Measurements from ENCODE around the gene PSMC5. TPM values are rescaled to one million over a fixed set of nuclear protein-coding genes. Genes with fewer than 3 reads are reported as not detected.
"Not testable (repeated sequence)": the region's sequence is repeated elsewhere in the genome, so short reads cannot be mapped to it uniquely, and the experiment has no call there.

PSMC5 gene
- polyA plus RNA-seq, 5 donors = 130 to 146 (median 142) TPM

DNA sequence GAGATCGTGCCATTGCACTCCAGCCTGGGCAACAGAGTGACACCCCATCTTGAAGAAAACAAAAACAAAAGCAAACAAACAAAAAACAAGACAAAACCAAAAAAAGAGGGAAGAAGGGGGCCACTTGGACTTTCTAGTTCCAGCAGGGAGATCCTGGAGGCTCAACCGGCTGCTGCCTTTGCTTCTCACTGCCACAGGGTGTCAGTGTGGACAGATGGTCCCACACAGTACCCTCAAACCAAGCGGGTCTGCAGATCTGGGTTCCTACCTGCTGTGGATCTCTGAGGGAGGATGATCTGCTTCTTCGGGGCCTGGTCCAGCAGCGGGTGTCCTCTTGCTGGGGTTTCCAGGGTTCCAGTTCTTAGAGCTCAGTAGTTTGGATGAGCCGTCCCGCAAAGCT is 39.4 kb downstream of the PSMC5 start:
- DNase-seq = not testable (repeated sequence)

DNA sequence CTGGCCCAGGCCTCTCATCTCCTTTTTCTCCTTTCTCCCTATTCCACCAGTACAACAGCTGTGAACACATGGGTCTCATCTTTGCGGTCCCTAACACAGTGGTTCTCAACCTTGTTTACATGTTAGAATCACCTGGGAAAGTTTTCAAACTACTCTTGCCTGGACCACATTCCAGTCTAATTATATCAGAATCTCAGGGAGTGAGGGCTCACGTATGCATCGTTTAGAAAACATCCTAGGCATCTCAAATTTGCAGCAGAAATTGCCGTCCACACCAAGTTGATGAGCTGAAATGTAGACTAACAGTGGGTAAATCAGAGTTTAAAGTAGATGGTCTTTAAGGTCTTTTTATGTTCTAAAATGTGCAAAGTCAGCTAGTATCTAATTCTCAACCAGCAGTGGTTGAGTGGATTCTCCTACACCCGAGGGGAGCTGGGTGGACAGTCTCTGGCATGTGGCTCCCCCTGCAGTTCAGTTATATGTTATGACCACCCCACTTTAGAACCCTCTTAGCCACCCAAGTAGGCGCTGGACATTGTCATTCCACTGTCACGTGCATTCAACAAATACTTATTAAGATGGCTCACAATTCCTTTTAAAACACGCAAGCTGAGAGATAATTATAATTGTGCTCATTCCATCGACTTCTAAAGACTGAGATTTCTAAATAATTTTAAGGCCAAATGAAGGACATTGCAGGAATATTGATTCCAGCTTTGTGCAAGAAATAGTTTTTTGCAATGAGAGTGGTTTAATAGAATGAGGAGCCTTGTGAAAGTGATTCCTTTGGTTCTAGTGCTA is 42.5 kb downstream of the PSMC5 start:
- DNase-seq = not testable (repeated sequence)

GRCh38 chr17:63870292-63870665 is 43.0 kb downstream of the PSMC5 start:
- not testable (repeated sequence) for DNase-seq

DNA sequence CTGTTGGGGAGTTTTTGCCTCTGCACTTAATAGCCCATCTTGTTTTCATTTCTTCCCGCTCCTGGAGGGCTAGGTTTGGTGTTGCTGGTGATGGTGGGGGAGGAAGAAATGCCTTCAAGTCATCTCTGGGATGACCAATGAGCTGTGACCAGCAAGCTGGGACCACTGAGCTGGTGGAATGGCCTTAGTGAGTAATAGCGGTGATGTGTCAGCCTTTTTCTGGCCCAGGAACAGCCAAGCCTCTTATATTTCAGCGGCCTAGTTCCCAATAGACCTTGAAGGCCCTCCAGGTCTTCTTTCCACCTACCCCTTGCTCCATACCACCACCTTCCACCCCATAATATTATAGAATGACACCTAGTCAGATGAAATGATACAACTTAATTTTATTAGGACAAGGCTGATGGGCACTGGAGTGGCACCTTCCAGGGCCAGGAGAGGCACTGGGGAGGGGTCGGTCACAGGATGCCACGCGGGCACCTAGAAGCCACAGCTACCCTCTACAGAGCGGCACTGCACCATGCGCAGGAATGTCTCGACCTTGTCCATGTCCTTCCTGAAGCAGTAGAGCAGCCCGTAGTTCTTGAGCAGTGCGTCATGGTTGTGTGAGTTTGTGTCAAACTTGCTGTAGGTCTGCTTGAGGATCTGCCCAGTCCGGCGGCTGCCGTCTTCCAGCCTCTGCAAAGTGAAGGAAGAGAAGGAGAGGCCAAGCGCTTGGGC is 44.6 kb downstream of the PSMC5 start:
- DNase-seq = not testable (repeated sequence)

- DNase-seq = not testable (repeated sequence)
Observed at GRCh38 chr17:63873577-63873976, 46.3 kb downstream of the PSMC5 start, which contains the start of gene CSH2. CSH2 (minus strand) TSS chr17:63873677; CDS start chr17:63873614, 63 bp downstream.

DNA sequence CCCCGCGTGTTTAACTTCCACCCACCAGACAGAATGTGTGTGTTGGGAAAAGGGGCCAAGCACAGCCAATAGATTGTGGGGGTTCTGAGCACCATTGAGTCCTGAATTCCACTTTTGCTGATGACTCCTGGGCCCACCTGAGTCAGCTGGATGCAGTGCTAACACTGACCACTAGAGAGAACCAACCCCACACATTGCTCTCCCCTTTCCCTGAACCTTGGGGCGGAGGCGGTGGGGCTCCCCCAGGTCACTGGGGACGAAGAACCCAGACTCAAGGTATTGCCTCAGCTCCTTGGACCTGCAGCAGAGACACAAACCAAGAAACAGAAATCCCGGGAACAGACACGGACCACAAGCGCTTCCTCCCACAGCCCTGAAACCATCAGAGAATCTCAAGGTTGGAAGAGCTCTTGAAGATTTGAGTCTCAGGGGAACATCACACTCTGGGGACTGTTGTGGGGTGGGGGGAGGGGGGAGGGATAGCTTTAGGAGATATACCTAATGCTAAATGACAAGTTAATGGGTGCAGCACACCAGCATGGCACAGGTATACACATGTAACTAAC is 46.9 kb downstream of the PSMC5 start:
- DNase-seq = not testable (repeated sequence)

DNA sequence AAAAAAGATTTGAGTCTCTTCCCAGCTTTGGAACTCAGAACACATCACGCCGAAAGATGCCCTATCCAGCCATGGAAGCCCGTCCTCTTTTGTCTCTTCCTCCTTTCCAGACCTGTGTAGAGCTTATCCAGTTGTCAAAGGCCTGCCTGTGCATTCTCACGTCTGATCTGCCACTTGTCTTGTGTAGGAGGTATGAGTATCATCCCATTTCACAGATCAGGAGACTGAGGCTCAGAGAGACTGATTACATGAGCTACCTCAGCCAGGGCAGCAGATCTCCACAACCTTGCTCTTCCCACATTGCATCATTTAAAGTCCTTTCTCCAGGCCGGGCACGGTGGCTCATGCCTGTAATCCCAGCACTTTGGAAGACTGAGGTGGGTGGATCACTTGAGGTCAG is 47.5 kb downstream of the PSMC5 start:
- DNase-seq = not testable (repeated sequence)

- DNase-seq = not testable (repeated sequence)
Observed at GRCh38 chr17:63878413-63878812, 51.2 kb downstream of the PSMC5 start.

DNA sequence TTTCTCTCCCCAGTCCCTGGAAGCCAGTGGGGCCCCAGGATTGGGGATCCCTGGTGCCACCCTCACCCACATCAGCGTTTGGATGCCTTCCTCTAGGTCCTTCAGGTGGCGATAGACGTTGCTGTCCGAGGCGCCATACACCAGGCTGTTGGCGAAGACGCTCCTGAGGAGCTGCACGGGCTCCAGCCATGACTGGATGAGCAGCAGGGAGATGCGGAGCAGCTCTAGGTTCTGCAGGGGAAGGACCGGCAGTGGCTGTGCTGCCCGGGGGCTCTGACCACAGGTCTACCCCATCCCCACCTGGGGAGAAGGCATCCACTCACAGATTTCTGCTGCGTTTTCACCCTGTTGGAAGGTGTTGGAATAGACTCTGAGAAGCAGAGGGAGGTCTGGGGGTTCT is 53.5 kb downstream of the PSMC5 start:
- DNase-seq = no peak

GRCh38 chr17:63881337-63881736 is 54.1 kb downstream of the PSMC5 start:
- DNase-seq = not testable (repeated sequence)

Other genes starting within 250 kb of the PSMC5 start
- gene TACO1, start 226.5 kb upstream of the PSMC5 start, polyA plus RNA-seq (ENCODE audit: insufficient read depth in 1 of 5, insufficient read length in 5 of 5, low replicate concordance in 1 of 5) = 10 to 100 TPM; 16.1 to 19.2 (median 16.8) TPM
- 10 to 100 TPM; 36.3 to 43.0 (median 39.9) TPM for gene MAP3K3, start 205.0 kb upstream of the PSMC5 start, polyA plus RNA-seq (ENCODE audit: insufficient read depth in 1 of 5, insufficient read length in 5 of 5, low replicate concordance in 1 of 5)
- gene LIMD2, start 127.3 kb upstream of the PSMC5 start, polyA plus RNA-seq (ENCODE audit: insufficient read depth in 1 of 5, insufficient read length in 5 of 5, low replicate concordance in 1 of 5) = 10 to 100 TPM; 26.0 to 49.7 (median 33.7) TPM
- gene STRADA, start 85.6 kb upstream of the PSMC5 start, polyA plus RNA-seq (ENCODE audit: insufficient read depth in 1 of 5, insufficient read length in 5 of 5, low replicate concordance in 1 of 5) = 10 to 100 TPM; 66.2 to 89.5 (median 75.1) TPM
- 100 to 1,000 TPM in 1 of 5 donors, 10 to 100 TPM in 4; 79.7 to 107 (median 85.9) TPM for gene CCDC47, start 53.8 kb upstream of the PSMC5 start, polyA plus RNA-seq (ENCODE audit: insufficient read depth in 1 of 5, insufficient read length in 5 of 5, low replicate concordance in 1 of 5)
- gene DDX42, start 53.3 kb upstream of the PSMC5 start, polyA plus RNA-seq (ENCODE audit: insufficient read depth in 1 of 5, insufficient read length in 5 of 5, low replicate concordance in 1 of 5) = 100 to 1,000 TPM; 169 to 235 (median 228) TPM
- 10 to 100 TPM; 48.7 to 81.2 (median 70.0) TPM for gene FTSJ3, start 232 bp downstream of the PSMC5 start, polyA plus RNA-seq (ENCODE audit: insufficient read depth in 1 of 5, insufficient read length in 5 of 5, low replicate concordance in 1 of 5)
- gene SMARCD2, start 15.3 kb downstream of the PSMC5 start, polyA plus RNA-seq (ENCODE audit: insufficient read depth in 1 of 5, insufficient read length in 5 of 5, low replicate concordance in 1 of 5) = 100 to 1,000 TPM; 111 to 147 (median 133) TPM
- 1 to 10 TPM in 1 of 5 donors, under 1 TPM in 1, not detected in 3; 0.88 to 5.8 TPM for gene CSH2, start 46.2 kb downstream of the PSMC5 start, polyA plus RNA-seq (ENCODE audit: insufficient read depth in 1 of 5, insufficient read length in 5 of 5, low replicate concordance in 1 of 5)
- not detected for gene GH2, start 54.5 kb downstream of the PSMC5 start, polyA plus RNA-seq (ENCODE audit: insufficient read depth in 1 of 5, insufficient read length in 5 of 5, low replicate concordance in 1 of 5)
- 1 to 10 TPM in 2 of 5 donors, under 1 TPM in 3; 0.32 to 9.5 (median 0.57) TPM for gene CSH1, start 69.1 kb downstream of the PSMC5 start, polyA plus RNA-seq (ENCODE audit: insufficient read depth in 1 of 5, insufficient read length in 5 of 5, low replicate concordance in 1 of 5)
- gene CSHL1, start 83.8 kb downstream of the PSMC5 start, polyA plus RNA-seq (ENCODE audit: insufficient read depth in 1 of 5, insufficient read length in 5 of 5, low replicate concordance in 1 of 5) = under 1 TPM in 1 of 5 donors, not detected in 4; 0.74 TPM
- not detected for gene GH1, start 91.4 kb downstream of the PSMC5 start, polyA plus RNA-seq (ENCODE audit: insufficient read depth in 1 of 5, insufficient read length in 5 of 5, low replicate concordance in 1 of 5)
- gene CD79B, start 104.9 kb downstream of the PSMC5 start, polyA plus RNA-seq (ENCODE audit: insufficient read depth in 1 of 5, insufficient read length in 5 of 5, low replicate concordance in 1 of 5) = 1 to 10 TPM; 1.0 to 4.2 (median 1.9) TPM
- gene SCN4A, start 145.5 kb downstream of the PSMC5 start, polyA plus RNA-seq (ENCODE audit: insufficient read depth in 1 of 5, insufficient read length in 5 of 5, low replicate concordance in 1 of 5) = 1 to 10 TPM in 2 of 5 donors, under 1 TPM in 3; 0.36 to 2.2 (median 0.63) TPM
- gene PRR29, start 170.9 kb downstream of the PSMC5 start, polyA plus RNA-seq (ENCODE audit: insufficient read depth in 1 of 5, insufficient read length in 5 of 5, low replicate concordance in 1 of 5) = 1 to 10 TPM; 4.5 to 8.9 (median 6.8) TPM
- 10 to 100 TPM; 43.5 to 50.7 (median 46.8) TPM for gene ICAM2, start 193.2 kb downstream of the PSMC5 start, polyA plus RNA-seq (ENCODE audit: insufficient read depth in 1 of 5, insufficient read length in 5 of 5, low replicate concordance in 1 of 5)

Measured in right lung (tissue), 5 donors.